Measurements from ENCODE around the gene HPSE2. TPM values are rescaled to one million over a fixed set of nuclear protein-coding genes. Genes with fewer than 3 reads are reported as not detected.
"Not testable (repeated sequence)": the region's sequence is repeated elsewhere in the genome, so short reads cannot be mapped to it uniquely, and the experiment has no call there.

The HPSE2 gene
- total RNA-seq, 1 donor: not detected

DNA sequence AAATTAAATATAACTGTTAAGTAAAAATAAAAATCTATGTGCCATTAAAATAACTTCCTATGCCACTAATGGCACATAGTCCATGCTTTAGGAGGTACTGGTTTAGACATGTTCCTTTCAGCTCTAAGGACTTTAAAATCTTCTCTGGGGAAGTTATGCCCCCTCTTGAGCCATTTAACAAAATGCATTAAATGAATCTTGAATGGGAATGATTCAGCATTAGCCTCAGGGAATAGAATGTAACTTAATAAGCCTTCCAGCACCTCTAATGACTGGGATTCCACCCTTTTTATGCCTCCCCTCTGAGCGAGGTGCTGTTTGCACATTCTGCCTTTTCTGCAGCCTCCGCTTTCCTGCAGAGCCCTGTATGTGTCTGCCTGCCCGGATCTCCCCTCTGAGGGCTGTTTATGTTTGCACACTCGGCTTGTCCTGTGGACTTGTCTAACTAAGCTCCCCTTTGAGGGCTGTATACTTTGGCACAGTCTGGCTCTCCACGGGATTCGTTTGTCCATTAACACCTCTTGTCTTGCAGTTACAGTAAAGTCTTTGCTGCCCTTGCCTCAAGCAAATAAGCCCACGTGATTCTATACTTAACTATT lies 680.5 kb downstream of the HPSE2 start:
- DNase-seq (ENCODE audit: low read depth): no peak
- TF ChIP-seq, protein P1, sequence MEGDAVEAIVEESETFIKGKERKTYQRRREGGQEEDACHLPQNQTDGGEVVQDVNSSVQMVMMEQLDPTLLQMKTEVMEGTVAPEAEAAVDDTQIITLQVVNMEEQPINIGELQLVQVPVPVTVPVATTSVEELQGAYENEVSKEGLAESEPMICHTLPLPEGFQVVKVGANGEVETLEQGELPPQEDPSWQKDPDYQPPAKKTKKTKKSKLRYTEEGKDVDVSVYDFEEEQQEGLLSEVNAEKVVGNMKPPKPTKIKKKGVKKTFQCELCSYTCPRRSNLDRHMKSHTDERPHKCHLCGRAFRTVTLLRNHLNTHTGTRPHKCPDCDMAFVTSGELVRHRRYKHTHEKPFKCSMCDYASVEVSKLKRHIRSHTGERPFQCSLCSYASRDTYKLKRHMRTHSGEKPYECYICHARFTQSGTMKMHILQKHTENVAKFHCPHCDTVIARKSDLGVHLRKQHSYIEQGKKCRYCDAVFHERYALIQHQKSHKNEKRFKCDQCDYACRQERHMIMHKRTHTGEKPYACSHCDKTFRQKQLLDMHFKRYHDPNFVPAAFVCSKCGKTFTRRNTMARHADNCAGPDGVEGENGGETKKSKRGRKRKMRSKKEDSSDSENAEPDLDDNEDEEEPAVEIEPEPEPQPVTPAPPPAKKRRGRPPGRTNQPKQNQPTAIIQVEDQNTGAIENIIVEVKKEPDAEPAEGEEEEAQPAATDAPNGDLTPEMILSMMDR (IDR thresholded peaks at IDR 0.05; ENCODE audit: insufficient read depth, low read length): no peak
- no peak overlapping the region for H3K4me3 ChIP-seq (ENCODE audit: low read depth, low read length)

DNA sequence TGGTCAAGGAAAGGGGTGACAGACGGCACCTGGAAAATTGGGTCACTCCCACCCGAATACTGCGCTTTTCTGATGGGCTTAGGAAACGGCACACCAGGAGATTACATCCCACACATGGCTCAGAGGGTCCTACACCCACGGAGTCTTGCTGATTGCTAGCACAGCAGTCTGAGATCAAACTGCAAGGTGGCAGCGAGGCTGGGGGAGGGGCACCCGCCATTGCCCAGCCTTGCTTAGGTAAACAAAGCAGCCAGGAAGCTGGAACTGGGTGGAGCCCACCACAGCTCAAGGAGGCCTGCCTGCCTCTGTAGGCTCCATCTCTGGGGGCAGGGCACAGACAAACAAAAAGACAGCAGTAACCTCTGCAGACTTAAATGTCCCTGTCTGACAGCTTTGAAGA lies 694.1 kb downstream of the HPSE2 start:
- DNase-seq (ENCODE audit: low read depth); H3K4me3 ChIP-seq (ENCODE audit: low read depth, low read length): not testable (repeated sequence)

DNA sequence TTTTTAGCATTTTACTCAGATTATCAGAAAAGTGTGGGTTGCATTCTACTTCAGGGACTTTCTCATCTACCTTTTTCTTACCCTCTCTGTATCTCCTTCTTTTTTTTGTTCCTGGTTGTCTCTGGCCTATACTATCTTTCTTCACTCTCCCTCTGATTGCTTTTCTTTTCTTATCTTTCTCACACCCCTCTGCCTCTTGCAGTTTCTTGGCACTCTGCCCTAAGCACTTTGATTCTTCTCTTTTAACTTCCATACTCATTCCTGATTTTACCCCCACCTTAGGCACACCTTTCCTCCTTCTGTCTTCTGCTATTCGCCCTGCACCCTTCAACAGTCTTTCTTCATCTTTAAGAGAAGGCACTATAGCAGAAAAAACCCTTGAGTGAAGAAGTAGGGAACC lies 696.1 kb downstream of the HPSE2 start:
- no peak overlapping the region for H3K4me3 ChIP-seq (ENCODE audit: low read depth, low read length)
- DNase-seq (ENCODE audit: low read depth): no peak
- TF ChIP-seq, protein P1 (IDR thresholded peaks at IDR 0.05; ENCODE audit: insufficient read depth, low read length): no peak

DNA sequence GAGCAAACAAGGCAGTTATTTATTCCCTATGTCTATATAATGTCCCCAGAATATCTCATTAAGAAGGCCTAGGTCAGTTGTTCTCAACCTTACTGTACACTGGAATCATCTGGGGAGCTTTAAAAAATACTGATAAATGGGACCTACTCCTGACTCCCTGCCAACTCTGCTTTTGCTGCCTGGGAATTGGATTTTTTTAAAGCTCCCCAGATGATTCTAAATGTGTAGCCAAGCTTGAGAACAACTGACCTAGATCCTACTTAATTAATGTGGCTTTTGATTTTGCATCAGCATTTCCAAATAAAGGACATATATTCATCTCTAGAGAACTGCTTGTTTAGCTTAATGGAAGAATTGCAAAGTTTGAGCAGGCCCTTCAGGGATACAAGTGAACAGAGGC lies 697.2 kb downstream of the HPSE2 start:
- no peak overlapping the region for H3K4me3 ChIP-seq (ENCODE audit: low read depth, low read length)
- DNase-seq (ENCODE audit: low read depth): no peak
- TF ChIP-seq, protein P1 (IDR thresholded peaks at IDR 0.05; ENCODE audit: insufficient read depth, low read length): no peak

DNA sequence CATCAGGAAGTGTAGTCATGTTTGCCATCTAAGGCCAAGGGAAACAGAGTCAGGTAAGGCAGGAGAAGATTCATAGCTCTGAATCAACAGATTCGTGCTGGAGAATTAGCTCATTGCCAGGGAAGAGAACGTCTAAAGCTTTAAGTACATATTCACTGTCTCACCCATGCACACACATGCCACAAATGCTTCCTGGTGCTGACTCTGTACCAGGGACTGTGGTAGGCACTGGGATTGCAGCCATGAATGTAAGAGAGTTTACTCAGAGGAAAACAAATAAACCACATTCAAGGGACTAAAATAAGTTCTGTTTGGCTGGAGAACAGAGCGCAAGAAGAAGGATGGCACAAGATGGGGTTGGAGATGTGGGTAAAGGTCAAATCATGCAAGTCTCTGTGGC lies 699.1 kb downstream of the HPSE2 start:
- no peak for DNase-seq (ENCODE audit: low read depth)
- no peak overlapping the region for H3K4me3 ChIP-seq (ENCODE audit: low read depth, low read length)
- TF ChIP-seq, protein P1 (IDR thresholded peaks at IDR 0.05; ENCODE audit: insufficient read depth, low read length): no peak

DNA sequence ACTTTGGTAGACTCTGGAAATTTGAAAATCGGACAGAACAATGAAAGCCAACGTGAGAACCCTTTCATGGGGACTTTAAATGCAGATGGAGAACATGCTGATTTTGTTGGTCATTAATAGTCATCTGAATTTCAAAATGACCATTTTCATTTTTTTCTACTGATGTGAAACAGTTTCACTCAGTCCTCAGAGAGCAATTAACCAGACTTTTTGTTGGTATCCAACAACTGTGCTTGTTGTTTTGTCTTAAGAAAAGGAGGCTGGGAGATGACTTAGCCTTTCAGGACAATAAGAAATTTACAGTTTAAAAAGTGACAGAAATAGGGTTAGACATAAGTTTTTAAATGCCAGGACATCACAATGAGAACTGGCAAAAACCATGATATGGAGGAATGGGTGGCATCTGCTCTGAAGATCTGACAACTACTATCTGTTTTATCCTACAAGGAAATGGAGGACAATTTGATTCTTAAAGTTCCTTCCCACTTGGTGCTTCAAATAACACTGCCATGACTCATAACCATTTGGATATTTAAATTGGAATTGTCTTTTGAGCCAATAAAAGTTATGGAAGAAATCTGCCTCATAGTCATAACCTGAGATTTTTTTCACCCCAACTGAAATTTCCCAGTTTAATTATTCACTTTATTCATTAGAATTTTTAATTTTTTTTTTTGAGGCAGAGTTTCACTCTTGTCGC lies 701.8 kb downstream of the HPSE2 start:
- no peak for DNase-seq (ENCODE audit: low read depth)
- TF ChIP-seq, protein P1 (IDR thresholded peaks at IDR 0.05; ENCODE audit: insufficient read depth, low read length): no peak
- no peak overlapping the region for H3K4me3 ChIP-seq (ENCODE audit: low read depth, low read length)

DNA sequence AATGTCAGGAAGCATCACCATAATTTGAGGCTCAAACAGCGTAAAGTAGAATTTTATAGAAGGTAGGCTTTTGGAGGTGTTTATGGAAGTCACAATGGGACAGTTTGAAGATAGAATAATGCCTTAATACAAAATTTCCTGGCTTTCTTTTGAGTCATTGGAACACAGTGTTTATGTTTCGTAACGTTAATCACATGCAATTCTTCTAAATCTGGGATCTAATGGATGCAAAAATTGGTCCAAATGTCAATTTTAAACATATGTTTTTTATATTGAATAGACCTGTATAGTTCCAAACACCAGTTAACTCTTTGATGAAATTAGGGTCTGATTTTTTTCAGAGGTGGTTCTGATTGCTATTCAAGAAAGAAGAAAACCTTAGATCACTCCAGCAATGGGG lies 702.4 kb downstream of the HPSE2 start:
- TF ChIP-seq, protein P1 (IDR thresholded peaks at IDR 0.05; ENCODE audit: insufficient read depth, low read length): no peak
- no peak for DNase-seq (ENCODE audit: low read depth)
- no peak overlapping the region for H3K4me3 ChIP-seq (ENCODE audit: low read depth, low read length)
